ENCODE measurements around the gene RHBDL3. TPM values are rescaled to one million over a fixed set of nuclear protein-coding genes. Genes with fewer than 3 reads are reported as not detected.

RHBDL3 gene
- total RNA-seq, 1 experiment from 2014 or later: 13.2 TPM

DNA sequence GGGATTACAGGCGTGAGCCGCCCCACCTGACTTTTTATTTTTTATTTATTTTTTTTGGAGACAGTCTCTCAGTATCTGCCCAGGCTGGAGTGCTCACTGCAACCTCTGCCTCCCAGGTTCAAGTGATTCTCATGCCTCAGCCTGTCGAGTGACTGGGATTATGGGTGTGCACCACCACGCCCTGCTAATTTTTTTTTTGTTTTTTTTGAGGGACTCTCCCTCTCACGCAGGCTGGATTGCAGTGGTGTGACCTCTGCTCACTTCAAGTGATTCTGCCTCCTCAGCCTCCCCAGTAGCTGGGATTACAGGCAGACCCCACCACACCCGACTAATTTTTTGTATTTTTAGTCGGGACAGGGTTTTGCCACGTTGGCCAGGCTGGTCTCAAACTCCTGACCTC lies 92.0 kb downstream of the RHBDL3 start:
- Mint-ChIP-seq H3K27me3 (ENCODE audit: low read depth) (no peaks in the 10 kb centered on the region), H3K4me3 (no peak overlapping the region)
- CTCF ChIA-PET: no interaction called here

More for the DNA sequence above, 92.0 kb downstream of the RHBDL3 start:
- POLR2A ChIA-PET: no interaction called here
- Mint-ChIP-seq H3K36me3 (peaks cover 73% of the 10 kb centered on the region), H3K27ac (no peak overlapping the region), H3K4me1 (peaks cover 24% of the 10 kb centered on the region), H3K9me3 (no peaks in the 10 kb centered on the region)
- TF ChIP-seq ZNF281 (CRISPR knock-in tag; IDR thresholded peaks at IDR 0.05): no peak
- TF ChIP-seq STAT6 (CRISPR knock-in tag; conservative IDR thresholded peaks at IDR 0.05; ENCODE audit: low read depth): no peak
- no peak for TF ChIP-seq ESRRA (CRISPR knock-in tag; IDR thresholded peaks at IDR 0.05; ENCODE audit: borderline replicate concordance)
- no peak for TF ChIP-seq ZBTB21 (CRISPR knock-in tag; IDR thresholded peaks at IDR 0.05; ENCODE audit: borderline replicate concordance)
- no peak for TF ChIP-seq SMAD4 (CRISPR knock-in tag; IDR thresholded peaks at IDR 0.05)
- no peak for TF ChIP-seq JAZF1 (CRISPR knock-in tag; IDR thresholded peaks at IDR 0.05)
- TF ChIP-seq, protein P1, sequence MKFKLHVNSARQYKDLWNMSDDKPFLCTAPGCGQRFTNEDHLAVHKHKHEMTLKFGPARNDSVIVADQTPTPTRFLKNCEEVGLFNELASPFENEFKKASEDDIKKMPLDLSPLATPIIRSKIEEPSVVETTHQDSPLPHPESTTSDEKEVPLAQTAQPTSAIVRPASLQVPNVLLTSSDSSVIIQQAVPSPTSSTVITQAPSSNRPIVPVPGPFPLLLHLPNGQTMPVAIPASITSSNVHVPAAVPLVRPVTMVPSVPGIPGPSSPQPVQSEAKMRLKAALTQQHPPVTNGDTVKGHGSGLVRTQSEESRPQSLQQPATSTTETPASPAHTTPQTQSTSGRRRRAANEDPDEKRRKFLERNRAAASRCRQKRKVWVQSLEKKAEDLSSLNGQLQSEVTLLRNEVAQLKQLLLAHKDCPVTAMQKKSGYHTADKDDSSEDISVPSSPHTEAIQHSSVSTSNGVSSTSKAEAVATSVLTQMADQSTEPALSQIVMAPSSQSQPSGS (CRISPR knock-in tag; IDR thresholded peaks at IDR 0.05; ENCODE audit: borderline replicate concordance, low read depth): no peak
- TF ChIP-seq ZNF317 (CRISPR knock-in tag; IDR thresholded peaks at IDR 0.05; ENCODE audit: borderline replicate concordance, low read depth): no peak
- no peak for TF ChIP-seq ZNF263 (CRISPR knock-in tag; IDR thresholded peaks at IDR 0.05; ENCODE audit: low read depth)
- TF ChIP-seq, protein P2, sequence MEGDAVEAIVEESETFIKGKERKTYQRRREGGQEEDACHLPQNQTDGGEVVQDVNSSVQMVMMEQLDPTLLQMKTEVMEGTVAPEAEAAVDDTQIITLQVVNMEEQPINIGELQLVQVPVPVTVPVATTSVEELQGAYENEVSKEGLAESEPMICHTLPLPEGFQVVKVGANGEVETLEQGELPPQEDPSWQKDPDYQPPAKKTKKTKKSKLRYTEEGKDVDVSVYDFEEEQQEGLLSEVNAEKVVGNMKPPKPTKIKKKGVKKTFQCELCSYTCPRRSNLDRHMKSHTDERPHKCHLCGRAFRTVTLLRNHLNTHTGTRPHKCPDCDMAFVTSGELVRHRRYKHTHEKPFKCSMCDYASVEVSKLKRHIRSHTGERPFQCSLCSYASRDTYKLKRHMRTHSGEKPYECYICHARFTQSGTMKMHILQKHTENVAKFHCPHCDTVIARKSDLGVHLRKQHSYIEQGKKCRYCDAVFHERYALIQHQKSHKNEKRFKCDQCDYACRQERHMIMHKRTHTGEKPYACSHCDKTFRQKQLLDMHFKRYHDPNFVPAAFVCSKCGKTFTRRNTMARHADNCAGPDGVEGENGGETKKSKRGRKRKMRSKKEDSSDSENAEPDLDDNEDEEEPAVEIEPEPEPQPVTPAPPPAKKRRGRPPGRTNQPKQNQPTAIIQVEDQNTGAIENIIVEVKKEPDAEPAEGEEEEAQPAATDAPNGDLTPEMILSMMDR (IDR thresholded peaks at IDR 0.05): no peak
- TF ChIP-seq ETV6 (CRISPR knock-in tag; IDR thresholded peaks at IDR 0.05): no peak
- TF ChIP-seq, protein P3, sequence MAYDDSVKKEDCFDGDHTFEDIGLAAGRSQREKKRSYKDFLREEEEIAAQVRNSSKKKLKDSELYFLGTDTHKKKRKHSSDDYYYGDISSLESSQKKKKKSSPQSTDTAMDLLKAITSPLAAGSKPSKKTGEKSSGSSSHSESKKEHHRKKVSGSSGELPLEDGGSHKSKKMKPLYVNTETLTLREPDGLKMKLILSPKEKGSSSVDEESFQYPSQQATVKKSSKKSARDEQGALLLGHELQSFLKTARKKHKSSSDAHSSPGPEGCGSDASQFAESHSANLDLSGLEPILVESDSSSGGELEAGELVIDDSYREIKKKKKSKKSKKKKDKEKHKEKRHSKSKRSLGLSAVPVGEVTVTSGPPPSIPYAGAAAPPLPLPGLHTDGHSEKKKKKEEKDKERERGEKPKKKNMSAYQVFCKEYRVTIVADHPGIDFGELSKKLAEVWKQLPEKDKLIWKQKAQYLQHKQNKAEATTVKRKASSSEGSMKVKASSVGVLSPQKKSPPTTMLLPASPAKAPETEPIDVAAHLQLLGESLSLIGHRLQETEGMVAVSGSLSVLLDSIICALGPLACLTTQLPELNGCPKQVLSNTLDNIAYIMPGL (CRISPR knock-in tag; IDR thresholded peaks at IDR 0.05): no peak
- no peak for TF ChIP-seq ZNF121 (CRISPR knock-in tag; IDR thresholded peaks at IDR 0.05)
- no peak for TF ChIP-seq SMAD3 (CRISPR knock-in tag; IDR thresholded peaks at IDR 0.05; ENCODE audit: borderline replicate concordance)
- TF ChIP-seq USF1 (CRISPR knock-in tag; IDR thresholded peaks at IDR 0.05): no peak
- no peak for TF ChIP-seq CREB1 (CRISPR knock-in tag; IDR thresholded peaks at IDR 0.05)
- no peak for TF ChIP-seq OVOL2 (CRISPR knock-in tag; IDR thresholded peaks at IDR 0.05; ENCODE audit: borderline replicate concordance)
- no peak for ATAC-seq
- DNase-seq (ENCODE audit: low spot score): no peak
